OCI-LY7 (cell line): Measurements from ENCODE around the gene MYH10.

Experiments
- EZH2phosphoT487 ChIP-seq: fragments of 200-600 bp; sonication (generic); IDR thresholded peaks from 2 replicates; pipeline ENCODE4 v1.6.1; 2018; ENCODE audit warnings: low read depth, borderline replicate concordance, mild to moderate bottlenecking, mixed run types, antibody characterized with exemption, low read length, moderate library complexity, mixed read lengths
- TF ChIP-seq, protein P1 (sequence below): fragments of 200-600 bp; sonication (generic); conservative IDR thresholded peaks from 2 replicates; pipeline ENCODE4 v1.5.1; 2014; ENCODE audit warnings: mild to moderate bottlenecking, antibody characterized with exemption, low read length, moderate library complexity, mixed read lengths

DNA sequence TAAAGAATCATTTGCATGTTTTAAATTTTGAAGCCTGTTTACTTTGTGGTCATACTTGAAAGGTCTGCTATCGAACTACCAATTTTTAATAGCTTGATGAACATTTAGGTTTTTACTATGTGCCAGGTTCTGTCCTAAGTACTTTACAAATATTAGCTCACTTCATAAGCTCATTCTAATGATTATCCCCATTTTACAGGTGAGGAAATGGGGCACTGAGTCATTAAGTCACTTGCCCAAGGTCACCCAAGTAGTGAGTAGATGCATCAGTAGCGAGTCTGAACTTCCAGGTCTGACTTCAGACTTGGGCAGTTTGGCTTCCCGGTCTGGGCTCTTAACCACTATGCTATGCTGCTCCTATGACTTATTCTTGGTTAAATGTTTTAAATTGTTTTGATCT, 190.8 kb downstream of the MYH10 start:
- TF ChIP-seq, protein P1, sequence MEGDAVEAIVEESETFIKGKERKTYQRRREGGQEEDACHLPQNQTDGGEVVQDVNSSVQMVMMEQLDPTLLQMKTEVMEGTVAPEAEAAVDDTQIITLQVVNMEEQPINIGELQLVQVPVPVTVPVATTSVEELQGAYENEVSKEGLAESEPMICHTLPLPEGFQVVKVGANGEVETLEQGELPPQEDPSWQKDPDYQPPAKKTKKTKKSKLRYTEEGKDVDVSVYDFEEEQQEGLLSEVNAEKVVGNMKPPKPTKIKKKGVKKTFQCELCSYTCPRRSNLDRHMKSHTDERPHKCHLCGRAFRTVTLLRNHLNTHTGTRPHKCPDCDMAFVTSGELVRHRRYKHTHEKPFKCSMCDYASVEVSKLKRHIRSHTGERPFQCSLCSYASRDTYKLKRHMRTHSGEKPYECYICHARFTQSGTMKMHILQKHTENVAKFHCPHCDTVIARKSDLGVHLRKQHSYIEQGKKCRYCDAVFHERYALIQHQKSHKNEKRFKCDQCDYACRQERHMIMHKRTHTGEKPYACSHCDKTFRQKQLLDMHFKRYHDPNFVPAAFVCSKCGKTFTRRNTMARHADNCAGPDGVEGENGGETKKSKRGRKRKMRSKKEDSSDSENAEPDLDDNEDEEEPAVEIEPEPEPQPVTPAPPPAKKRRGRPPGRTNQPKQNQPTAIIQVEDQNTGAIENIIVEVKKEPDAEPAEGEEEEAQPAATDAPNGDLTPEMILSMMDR, result no peak
- TF ChIP-seq EZH2phosphoT487, result no peak
